22Rv1 (cell line): ENCODE data around the gene DNASE1L2.

Experiments
- ZFX ChIP-seq: fragments of 450-650 bp; IDR thresholded peaks from 2 replicates; pipeline ENCODE4 v1.6.1; 2017; ENCODE audit warnings: antibody characterized with exemption, borderline replicate concordance
- TF ChIP-seq, protein P1 (sequence below): fragments of 450-650 bp; IDR thresholded peaks from 2 replicates; pipeline ENCODE4 v1.5.1; 2017; ENCODE audit warnings: mild to moderate bottlenecking

DNA sequence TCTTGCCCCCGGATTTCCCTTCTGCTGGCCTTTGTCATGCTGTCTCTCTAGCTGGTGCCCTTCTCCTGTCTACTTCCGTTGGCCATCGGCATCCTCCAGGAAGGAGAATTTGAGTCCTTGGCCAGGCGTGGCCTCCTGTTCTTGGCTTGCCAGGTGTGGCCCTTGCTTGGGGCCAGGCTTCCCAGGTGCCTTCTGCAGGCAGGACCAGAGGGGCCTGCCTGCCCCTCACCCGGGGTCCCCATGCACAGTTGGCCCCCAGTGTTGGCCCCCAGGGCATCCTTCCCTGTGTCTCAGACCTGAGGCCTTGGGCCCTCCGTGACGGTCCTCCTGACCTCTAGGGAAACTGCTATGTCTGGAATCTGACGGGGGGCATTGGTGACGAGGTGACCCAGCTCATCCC, 28.4 kb upstream of the DNASE1L2 start:
- TF ChIP-seq, protein P1, sequence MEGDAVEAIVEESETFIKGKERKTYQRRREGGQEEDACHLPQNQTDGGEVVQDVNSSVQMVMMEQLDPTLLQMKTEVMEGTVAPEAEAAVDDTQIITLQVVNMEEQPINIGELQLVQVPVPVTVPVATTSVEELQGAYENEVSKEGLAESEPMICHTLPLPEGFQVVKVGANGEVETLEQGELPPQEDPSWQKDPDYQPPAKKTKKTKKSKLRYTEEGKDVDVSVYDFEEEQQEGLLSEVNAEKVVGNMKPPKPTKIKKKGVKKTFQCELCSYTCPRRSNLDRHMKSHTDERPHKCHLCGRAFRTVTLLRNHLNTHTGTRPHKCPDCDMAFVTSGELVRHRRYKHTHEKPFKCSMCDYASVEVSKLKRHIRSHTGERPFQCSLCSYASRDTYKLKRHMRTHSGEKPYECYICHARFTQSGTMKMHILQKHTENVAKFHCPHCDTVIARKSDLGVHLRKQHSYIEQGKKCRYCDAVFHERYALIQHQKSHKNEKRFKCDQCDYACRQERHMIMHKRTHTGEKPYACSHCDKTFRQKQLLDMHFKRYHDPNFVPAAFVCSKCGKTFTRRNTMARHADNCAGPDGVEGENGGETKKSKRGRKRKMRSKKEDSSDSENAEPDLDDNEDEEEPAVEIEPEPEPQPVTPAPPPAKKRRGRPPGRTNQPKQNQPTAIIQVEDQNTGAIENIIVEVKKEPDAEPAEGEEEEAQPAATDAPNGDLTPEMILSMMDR = no peak
- TF ChIP-seq ZFX = no peak
